Adipocyte (in vitro differentiated cells): Measurements from ENCODE around the gene PSMD11.

Experiments
- DNase-seq: peaks from one replicate; pipeline ENCODE4 v3.0.0-alpha.2; 2015; ENCODE audit warnings: low read depth
- H3K27me3 ChIP-seq: replicated peaks from 2 replicates; pipeline ENCODE4 v1.7.0; 2013; ENCODE audit warnings: mild to moderate bottlenecking, low read length, moderate library complexity; ENCODE audit not compliant: control insufficient read depth, insufficient read depth
- H3K36me3 ChIP-seq: 2 replicates; pipeline ENCODE4 v1.7.0; 2013; ENCODE audit warnings: low read length, mild to moderate bottlenecking, moderate library complexity; ENCODE audit not compliant: control insufficient read depth, insufficient read depth, severe bottlenecking
- H3K4me1 ChIP-seq: 2 replicates; pipeline ENCODE4 v1.7.0; 2013; ENCODE audit warnings: mild to moderate bottlenecking, low read length, moderate library complexity; ENCODE audit not compliant: control insufficient read depth, insufficient read depth
- H3K4me3 ChIP-seq: 2 replicates; pipeline ENCODE4 v1.7.0; 2013; ENCODE audit warnings: mild to moderate bottlenecking, low read length, moderate library complexity
- H3K9ac ChIP-seq: 2 replicates; pipeline ENCODE4 v1.7.0; 2013; ENCODE audit warnings: mild to moderate bottlenecking, low read length, moderate library complexity
- H3K9me3 ChIP-seq: 2 replicates; pipeline ENCODE4 v1.7.0; 2013; ENCODE audit warnings: mild to moderate bottlenecking, low read length, moderate library complexity; ENCODE audit not compliant: control insufficient read depth

Gene PSMD11

DNA sequence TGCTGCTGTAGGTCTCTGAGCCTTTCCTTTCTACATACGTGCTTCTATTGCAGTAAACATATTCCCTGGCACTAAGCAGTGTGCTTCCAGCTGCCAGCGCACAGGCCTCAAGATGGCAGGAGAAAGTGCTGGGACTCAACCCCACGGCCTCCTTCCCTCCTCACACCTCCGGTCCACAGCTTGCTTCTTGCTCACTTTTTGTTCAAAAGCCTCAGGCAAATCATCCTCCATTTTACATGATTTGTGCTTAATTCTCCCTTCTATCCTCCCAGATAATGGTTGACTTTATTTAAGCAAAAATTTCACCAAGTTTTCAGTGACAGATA is 47.9 kb downstream of the PSMD11 start:
- H3K9me3 ChIP-seq: no peaks in the 10 kb centered on the region
- H3K4me1 ChIP-seq: peaks cover 15% of the 10 kb centered on the region
- no peaks in the 10 kb centered on the region for H3K27me3 ChIP-seq
- no peak overlapping the region for H3K4me3 ChIP-seq
- H3K9ac ChIP-seq: no peak overlapping the region
- no peaks in the 10 kb centered on the region for H3K36me3 ChIP-seq
- DNase-seq: no peak

DNA sequence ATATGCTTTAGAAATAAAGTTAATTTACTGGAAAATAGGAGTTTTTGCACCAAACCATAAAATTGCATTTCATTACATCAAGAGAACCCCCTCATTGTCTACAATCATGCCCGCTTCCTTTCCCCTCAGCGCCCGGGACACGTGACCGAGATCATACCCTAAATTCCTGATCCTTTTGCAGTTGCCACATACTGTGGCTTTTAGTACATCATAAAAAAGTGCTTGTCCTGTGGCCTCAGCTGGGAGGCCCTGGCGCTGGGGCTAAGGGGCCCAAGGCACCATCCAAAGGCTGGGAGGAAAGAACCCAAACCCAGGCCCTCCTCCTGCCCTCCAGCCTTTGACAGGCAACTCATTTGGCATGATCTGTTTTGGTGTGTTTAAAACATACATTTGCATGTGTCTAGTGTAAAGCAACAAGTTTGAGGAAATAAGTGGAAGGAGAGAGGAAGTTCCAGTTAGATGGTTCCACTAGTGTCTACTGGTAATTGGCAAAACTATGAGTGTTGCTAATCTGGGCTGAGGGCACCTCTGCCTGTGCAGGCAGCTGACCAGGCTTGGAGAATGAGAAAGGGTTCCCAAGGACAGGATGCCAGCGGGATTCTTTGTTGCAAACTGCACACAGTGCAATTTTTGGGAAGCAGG is 48.5 kb downstream of the PSMD11 start:
- Histone ChIP-seq H3K36me3 (no peaks in the 10 kb centered on the region), H3K4me1 (peaks cover 12% of the 10 kb centered on the region)
- DNase-seq: no peak

DNA sequence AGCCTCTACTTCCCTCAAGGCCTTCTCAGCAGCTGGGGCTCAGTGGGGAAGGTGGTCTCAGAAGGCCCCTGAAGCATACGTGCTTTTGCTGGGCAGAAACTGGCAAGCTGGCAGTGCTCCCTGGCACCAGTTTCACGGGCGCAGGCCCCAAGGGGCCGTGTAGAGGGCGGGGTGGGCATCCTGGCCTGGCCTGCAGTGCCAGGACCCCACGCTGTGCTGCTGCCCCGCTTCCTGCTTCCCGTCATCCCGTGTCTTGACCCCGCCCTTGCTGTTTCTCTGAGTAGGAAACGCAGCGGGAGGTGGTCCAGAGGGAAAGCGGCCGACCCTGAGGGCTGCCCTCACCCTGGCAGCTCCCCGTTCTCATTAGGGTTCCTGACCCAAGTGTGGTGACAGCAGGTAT is 49.3 kb downstream of the PSMD11 start:
- Histone ChIP-seq H3K4me3 (no peak overlapping the region), H3K9ac (no peak overlapping the region), H3K4me1 (peaks cover 4% of the 10 kb centered on the region), H3K36me3 (no peaks in the 10 kb centered on the region), H3K9me3 (no peaks in the 10 kb centered on the region), H3K27me3 (no peaks in the 10 kb centered on the region)
- DNase-seq: no peak

More for the DNA sequence above, 48.5 kb downstream of the PSMD11 start:
- no peak overlapping the region for H3K4me3 ChIP-seq
- H3K9ac ChIP-seq: no peak overlapping the region
- no peaks in the 10 kb centered on the region for H3K9me3 ChIP-seq
- no peaks in the 10 kb centered on the region for H3K27me3 ChIP-seq

DNA sequence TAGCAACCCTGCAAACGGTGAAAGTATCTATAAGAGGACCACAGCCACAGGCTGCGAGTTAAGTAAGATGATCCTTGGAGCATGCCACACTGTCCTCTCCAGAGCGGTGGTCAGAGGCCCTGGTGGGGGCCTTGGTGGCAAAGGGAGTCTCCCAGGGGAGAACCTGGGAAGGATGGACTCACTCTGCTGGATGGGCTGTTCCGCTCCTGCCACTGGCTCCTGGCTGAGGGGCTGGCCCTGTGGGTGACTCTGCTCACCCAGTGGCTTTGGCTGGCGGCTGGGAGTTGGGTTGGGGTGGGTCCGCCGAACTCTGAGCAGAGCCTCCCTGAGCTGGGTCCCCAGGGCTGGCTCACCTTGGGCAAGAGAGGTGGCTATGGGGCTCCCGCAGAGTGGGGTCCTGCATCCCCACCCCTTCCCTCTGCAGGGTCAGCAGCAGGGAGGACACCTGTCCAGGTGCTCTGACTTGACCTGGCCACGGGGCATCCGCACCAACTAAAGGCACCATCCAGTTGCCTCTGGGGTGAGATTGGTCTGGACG is 49.7 kb downstream of the PSMD11 start:
- Histone ChIP-seq H3K27me3 (no peaks in the 10 kb centered on the region), H3K36me3 (no peaks in the 10 kb centered on the region), H3K4me3 (no peak overlapping the region), H3K9ac (no peak overlapping the region), H3K9me3 (no peaks in the 10 kb centered on the region), H3K4me1 (peaks cover 4% of the 10 kb centered on the region)
- no peak for DNase-seq

DNA sequence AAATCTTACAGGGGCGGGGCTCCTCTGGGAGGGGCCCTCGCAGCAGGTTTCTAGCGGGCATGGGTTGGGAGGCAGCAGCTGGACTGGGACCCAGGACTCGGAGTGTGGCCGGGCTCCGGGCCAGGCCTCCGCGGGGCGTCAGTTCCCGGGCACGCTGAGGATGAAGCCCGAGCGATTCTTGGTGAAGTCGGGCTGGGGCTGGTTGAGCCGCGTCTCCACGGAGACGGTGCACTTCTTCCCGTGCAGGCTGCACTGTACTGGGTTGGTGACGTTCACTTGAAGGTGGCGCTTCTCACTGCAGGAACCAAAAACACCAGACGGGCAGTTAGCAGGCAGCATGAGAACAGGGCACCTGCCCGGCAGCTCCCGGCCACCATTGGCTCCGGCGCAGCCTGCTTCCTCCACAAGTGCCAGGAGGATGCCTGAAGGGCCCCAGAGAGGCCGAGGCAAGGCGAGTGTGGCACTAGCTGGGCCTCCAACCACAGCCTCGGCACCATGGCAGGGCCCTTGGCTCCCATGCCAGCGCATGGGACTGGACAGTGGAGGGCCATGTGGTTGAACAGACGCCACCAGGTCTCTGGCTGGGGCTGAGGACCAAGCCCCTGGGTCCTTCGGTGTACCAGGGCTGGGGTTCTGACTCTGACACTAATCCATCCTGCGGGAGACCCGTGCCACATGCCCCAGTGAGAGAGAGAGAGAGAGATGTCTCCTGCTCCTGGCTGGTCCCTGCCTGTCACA is 50.5 kb downstream of the PSMD11 start:
- Histone ChIP-seq H3K9me3 (no peaks in the 10 kb centered on the region), H3K4me3 (no peak overlapping the region), H3K9ac (no peak overlapping the region), H3K36me3 (no peaks in the 10 kb centered on the region), H3K27me3 (no peaks in the 10 kb centered on the region), H3K4me1 (peaks cover 4% of the 10 kb centered on the region)
- no peak for DNase-seq

DNA sequence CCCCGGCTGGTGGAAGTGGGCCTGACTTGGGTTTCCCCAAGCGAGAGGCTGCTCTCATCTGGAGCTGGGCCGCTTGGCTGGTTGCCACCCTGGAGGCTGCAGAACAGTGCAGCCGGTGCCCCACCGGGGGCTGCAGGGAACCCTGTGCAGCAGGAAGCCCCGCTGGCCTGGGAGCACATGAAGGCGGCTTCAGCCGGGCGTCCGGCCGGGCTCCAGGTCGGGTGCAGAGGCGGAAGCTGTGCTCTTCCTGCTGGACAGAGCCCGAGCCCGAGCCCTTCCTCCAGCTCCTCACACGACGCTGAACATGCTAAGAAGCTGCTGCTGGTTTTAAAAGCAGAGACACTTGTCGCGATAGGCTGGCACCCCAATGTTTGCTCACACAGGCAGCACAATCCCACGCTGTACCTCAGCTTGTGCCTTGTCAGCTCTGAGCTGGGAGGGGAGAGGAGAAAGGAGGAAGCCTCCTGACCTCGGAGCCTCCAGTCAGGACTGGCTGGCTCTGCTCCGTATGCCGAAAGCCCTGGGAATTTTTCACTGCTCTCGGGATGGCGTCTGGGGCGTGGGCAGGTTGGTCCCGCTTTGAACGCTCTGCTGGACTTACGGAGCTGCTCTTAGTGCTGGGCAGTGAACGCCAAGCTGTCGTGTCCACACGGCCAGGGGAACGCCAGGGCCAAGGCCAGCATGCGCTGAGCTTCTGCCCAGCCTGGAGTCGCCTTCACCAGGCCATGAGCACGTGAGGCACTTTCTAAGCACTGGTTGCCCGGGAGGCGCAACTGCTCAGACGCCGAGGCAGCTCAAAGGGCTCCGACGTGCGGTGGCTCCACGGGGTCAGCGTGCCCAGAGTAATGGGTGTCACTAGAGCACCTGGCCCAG is 51.3 kb downstream of the PSMD11 start:
- H3K9me3 ChIP-seq: no peaks in the 10 kb centered on the region
- peaks cover 4% of the 10 kb centered on the region for H3K4me1 ChIP-seq
- H3K4me3 ChIP-seq: no peak overlapping the region
- H3K27me3 ChIP-seq: no peaks in the 10 kb centered on the region
- DNase-seq: no peak
- H3K36me3 ChIP-seq: no peaks in the 10 kb centered on the region
- H3K9ac ChIP-seq: no peak overlapping the region

DNA sequence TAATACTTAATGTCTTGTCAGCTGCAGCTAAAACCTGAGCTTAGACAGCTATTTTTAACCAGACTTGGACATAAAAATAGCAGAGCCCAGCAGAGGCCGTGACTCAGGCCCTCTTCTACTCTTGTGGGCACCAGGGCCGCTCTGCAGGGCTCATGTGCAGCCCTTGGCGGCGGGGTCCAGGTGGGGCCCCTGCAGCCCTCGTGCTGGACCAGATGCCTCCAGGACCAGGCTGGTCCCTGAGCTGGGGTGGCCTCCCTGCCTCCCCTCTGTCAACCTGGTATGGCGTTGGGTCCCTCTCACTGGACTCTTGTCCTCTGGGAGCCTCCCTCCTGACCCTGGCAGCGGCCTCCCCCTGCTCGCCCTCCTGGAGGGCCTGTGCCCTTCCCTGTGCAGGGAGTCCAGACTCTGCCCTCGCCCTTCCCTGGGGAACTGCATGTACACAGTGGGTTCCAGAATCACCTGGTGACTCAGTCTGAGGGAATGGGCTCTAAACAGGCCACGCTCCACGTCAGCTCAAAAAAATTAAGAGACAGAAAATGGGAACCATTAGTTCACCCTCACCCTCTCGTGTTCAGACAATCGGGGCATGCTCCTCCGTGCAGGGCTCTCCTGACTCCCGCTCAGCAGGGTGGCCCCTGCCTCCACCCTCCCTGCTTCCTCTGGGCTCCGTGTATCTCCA is 52.2 kb downstream of the PSMD11 start:
- no peak overlapping the region for H3K4me3 ChIP-seq
- peaks cover 4% of the 10 kb centered on the region for H3K4me1 ChIP-seq

DNA sequence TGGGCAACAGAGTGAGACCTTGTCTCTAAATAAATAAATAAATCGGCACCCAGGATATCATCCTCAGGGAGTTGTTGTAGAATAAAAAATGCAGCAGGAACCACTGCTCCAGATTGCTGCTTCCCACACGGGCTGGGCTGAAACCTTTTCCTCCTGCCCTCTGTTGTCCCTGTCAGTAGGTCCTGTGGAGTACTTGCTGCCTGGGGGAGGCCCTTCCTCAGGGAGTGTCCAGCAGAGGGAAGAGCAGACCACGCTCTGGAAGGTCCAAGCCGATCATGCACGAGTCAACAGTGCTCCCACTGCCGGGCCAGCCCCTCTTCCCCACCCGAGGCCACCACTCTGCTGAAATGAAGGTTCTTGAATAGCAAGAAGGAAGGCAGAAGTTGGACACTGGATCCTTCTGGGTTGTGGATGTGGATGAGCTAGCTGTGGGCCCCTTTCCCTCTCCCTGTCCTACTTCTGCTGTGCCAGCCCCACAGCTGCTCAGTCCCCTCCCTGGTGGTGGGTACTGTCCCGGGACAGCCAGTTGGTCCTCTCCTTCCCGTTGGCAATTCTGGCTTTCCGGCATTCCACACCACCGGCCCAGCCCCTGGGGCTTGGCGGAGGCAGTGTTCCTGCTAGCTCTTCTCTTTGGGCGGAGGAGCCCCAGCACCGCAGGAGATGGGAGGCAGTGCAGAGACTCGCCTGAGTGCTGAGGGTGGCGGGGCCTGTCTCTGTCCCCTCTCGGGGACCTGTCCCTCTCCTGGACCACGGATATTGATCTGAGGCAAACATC is 53.3 kb downstream of the PSMD11 start:
- no peak for DNase-seq
- Histone ChIP-seq H3K4me1 (peaks cover 4% of the 10 kb centered on the region), H3K9ac (no peak overlapping the region), H3K4me3 (no peak overlapping the region), H3K9me3 (no peaks in the 10 kb centered on the region), H3K36me3 (peaks cover 10% of the 10 kb centered on the region), H3K27me3 (no peaks in the 10 kb centered on the region)

More for the DNA sequence above, 52.2 kb downstream of the PSMD11 start:
- Histone ChIP-seq H3K9ac (no peak overlapping the region), H3K9me3 (no peaks in the 10 kb centered on the region), H3K36me3 (peaks cover 5% of the 10 kb centered on the region), H3K27me3 (no peaks in the 10 kb centered on the region)
- DNase-seq: peak; percentile 37

DNA sequence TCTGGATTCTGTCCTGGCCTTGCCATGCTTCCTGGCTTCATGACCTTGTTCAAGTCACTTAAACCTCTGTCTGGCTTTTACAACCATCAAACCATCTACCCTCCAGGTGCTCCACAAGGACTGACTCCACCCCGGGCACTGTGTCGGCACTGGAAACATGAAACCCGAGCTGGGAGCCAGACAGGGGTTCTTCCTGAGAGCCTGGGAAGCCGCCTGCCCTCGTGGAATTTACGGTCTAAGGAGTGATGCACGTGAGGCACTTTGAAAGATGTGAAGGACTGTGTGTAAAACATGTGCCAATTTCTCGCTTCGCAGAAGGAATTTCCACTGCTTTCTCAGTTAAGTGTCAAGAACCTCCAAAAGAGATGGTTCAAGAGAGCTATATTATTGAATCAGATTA is 54.1 kb downstream of the PSMD11 start:
- H3K9ac ChIP-seq: no peak overlapping the region
- H3K4me3 ChIP-seq: no peak overlapping the region
- DNase-seq: no peak

DNA sequence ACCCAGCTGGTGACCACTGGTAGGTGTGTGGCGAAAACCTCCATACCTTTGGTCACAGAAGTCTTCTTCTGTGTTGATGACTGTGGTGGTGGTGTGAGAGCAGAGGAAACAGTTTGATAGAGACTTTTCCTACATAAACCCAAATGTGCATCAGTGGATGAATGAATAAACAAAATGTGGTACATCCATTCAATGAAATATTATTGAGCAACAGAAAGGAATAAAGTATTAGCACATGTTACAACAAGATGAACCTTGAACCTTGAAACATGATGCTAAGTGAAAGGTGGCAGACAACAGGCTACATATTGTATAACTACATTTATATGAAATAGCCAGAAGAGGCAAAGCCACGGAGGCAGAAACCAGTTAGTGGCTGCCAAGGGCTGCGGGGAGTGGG is 57.7 kb downstream of the PSMD11 start:
- no peaks in the 10 kb centered on the region for H3K9me3 ChIP-seq
- H3K9ac ChIP-seq: no peak overlapping the region
- no peak for DNase-seq
- H3K4me3 ChIP-seq: no peak overlapping the region
- H3K27me3 ChIP-seq: no peaks in the 10 kb centered on the region
- H3K4me1 ChIP-seq: peaks cover 12% of the 10 kb centered on the region
- peaks cover 10% of the 10 kb centered on the region for H3K36me3 ChIP-seq

More for the DNA sequence above, 54.1 kb downstream of the PSMD11 start:
- no peaks in the 10 kb centered on the region for H3K9me3 ChIP-seq
- H3K27me3 ChIP-seq: no peaks in the 10 kb centered on the region
- H3K4me1 ChIP-seq: peaks cover 12% of the 10 kb centered on the region
- H3K36me3 ChIP-seq: peaks cover 10% of the 10 kb centered on the region
